Progenitor cell of endocrine pancreas (in vitro differentiated cells): ENCODE measurements around the gene FEN1. TPM values are rescaled to one million over a fixed set of nuclear protein-coding genes. Genes with fewer than 3 reads are reported as not detected.

Experiments
- DNase-seq: peaks from one replicate; pipeline ENCODE4 v3.0.0; 2021; ENCODE audit warnings: low spot score; ENCODE audit not compliant: unreplicated experiment
- H3K27ac Mint-ChIP-seq: 2 replicates; pipeline ENCODE4 v1.8.0; 2021; ENCODE audit warnings: mild to moderate bottlenecking, moderate library complexity, mixed read lengths
- H3K27me3 Mint-ChIP-seq: 2 replicates; pipeline ENCODE4 v1.8.0; 2021; ENCODE audit warnings: mixed read lengths
- H3K36me3 Mint-ChIP-seq: 2 replicates; pipeline ENCODE4 v1.8.0; 2022; ENCODE audit warnings: mixed read lengths; ENCODE audit not compliant: insufficient read depth
- H3K4me1 Mint-ChIP-seq: 2 replicates; pipeline ENCODE4 v1.8.0; 2021; ENCODE audit warnings: low read depth, mixed read lengths
- H3K4me3 Mint-ChIP-seq: 2 replicates; pipeline ENCODE4 v1.8.0; 2021; ENCODE audit warnings: low read depth, mild to moderate bottlenecking, moderate library complexity, mixed read lengths
- H3K9me3 Mint-ChIP-seq: 2 replicates; pipeline ENCODE4 v1.8.0; 2021; ENCODE audit warnings: low read depth, mixed read lengths
- total RNA-seq: library from RNA; stranded (reverse); gene quantifications from 2 replicates; pipeline ENCODE4 v1.2.1, GENCODE V29; 2021
- TF ChIP-seq, protein P1 (sequence below): fragments of 200-600 bp; sonication (generic); IDR thresholded peaks from one replicate; pipeline ENCODE4 v1.5.0; 2021; ENCODE audit warnings: antibody characterized with exemption, mild to moderate bottlenecking; ENCODE audit not compliant: unreplicated experiment

FEN1 gene
- total RNA-seq, 1 donor from 2014 or later, result 34.4 TPM

DNA sequence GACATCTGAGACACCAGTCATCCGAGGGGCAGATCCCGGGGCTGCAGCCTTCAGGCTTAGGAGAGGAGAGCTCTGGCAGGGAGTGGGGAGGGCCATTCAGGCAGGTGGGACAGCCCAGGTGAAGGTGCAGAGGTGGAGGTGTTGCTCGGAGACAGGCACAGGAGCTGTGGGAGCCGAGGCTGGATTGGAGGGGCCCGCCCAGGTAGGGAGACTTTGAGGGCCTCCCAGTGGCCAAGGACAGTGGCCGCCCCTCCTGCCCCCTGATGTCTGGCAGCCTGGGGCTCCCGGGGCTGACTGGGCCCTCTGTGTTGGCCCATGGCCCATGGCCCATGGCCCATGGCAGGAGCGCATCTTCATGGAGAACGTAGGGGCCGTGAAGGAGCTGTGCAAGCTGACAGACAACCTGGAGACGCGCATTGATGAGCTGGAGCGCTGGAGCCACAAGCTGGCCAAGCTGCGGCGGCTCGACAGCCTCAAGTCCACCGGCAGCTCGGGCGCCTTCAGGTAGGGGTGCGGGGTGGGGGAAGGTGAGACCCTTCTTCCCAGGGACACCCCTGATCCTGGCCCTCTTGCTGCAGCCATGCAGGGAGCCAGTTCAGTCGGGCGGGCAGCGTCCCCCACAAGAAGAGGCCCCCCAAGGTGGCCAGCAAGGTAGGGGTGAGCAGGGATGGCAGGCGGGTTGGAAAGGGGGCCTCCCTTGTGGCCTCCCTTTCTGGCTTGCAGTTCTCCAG, 13.6 kb upstream of the FEN1 start:
- H3K27ac Mint-ChIP-seq, result no peak overlapping the region
- TF ChIP-seq, protein P1, sequence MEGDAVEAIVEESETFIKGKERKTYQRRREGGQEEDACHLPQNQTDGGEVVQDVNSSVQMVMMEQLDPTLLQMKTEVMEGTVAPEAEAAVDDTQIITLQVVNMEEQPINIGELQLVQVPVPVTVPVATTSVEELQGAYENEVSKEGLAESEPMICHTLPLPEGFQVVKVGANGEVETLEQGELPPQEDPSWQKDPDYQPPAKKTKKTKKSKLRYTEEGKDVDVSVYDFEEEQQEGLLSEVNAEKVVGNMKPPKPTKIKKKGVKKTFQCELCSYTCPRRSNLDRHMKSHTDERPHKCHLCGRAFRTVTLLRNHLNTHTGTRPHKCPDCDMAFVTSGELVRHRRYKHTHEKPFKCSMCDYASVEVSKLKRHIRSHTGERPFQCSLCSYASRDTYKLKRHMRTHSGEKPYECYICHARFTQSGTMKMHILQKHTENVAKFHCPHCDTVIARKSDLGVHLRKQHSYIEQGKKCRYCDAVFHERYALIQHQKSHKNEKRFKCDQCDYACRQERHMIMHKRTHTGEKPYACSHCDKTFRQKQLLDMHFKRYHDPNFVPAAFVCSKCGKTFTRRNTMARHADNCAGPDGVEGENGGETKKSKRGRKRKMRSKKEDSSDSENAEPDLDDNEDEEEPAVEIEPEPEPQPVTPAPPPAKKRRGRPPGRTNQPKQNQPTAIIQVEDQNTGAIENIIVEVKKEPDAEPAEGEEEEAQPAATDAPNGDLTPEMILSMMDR, result no peak
- H3K9me3 Mint-ChIP-seq, result no peaks in the 10 kb centered on the region
- DNase-seq, result no peak
- H3K36me3 Mint-ChIP-seq, result peaks cover 14% of the 10 kb centered on the region
- peaks cover 3% of the 10 kb centered on the region for H3K4me1 Mint-ChIP-seq
- H3K27me3 Mint-ChIP-seq, result no peaks in the 10 kb centered on the region
- no peak overlapping the region for H3K4me3 Mint-ChIP-seq

DNA sequence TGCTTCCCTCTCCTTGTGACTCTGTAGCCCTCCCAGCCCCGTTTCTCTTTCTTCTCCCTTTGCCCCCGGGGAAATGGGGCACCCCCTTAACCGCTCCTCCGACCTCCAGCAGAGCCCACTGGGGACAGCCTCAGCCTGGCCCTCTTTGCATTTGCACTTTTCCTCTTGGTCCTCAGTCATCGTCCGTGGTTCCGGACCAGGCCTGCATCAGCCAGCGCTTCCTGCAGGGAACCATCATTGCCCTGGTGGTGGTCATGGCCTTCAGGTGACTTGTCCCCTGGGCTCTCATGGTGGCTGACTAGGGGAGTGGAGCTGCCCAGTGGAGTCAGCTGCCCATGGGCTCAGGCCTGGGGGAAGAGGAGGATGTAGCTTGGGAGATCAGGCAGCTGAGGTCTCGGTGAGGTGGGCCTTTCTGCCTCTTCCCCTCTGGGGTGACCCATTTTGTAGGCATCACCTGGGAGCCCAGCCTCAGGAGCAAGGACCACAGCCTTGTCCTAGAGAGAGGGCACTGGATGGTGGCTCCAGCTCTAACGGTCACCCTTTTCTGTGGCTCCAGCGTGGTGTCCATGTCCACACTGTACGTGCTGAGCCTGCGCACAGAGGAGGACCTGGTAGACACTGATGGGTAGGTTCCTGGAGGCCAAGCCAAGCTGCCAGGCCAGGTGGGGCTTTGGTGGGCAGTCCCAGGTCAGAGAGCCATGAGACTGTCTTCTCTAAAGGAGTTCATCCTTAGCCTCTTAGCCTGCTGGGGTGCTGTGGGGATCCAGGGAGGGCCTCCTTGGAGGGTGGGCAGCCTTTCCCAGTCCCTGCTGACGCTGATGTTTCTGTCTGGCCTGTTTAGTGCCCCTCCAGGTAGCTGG, 12.8 kb upstream of the FEN1 start:
- DNase-seq, result no peak
- TF ChIP-seq, protein P1, result no peak
- no peak overlapping the region for H3K27ac Mint-ChIP-seq
- no peaks in the 10 kb centered on the region for H3K9me3 Mint-ChIP-seq
- H3K4me3 Mint-ChIP-seq, result no peak overlapping the region
- H3K27me3 Mint-ChIP-seq, result no peaks in the 10 kb centered on the region
- peaks cover 11% of the 10 kb centered on the region for H3K4me1 Mint-ChIP-seq
- H3K36me3 Mint-ChIP-seq, result peaks cover 16% of the 10 kb centered on the region

DNA sequence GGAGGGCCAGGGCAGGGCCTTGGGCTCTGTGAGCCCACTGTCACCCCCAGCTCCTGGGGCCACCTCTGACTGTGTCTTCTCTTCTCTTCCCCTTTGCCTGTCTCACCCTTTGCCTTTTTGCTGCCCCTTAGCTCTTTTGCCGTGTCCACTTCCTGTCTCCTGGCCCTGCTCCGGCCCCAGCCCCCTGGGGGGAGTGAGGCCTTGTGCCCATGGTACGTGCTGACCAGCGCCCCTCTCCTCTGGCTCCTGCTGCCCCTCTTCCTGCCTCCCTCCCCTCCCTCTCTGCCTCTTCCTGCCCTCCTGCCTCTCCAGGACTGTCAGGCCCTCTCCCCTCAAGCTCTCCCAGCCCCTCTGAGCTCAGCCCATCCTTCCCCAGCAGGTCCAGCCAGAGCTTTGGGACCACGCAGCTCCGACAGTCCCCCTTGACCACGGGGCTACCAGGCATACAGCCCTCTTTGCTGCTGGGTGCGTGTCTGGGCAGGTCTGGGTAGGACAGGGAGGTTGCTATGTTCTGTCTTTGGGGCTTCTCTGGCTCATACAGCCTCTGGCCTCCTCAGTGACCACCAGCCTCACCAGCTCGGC, 12.0 kb upstream of the FEN1 start:
- TF ChIP-seq, protein P1, result no peak
- Mint-ChIP-seq H3K27ac (no peak overlapping the region), H3K4me3 (no peak overlapping the region), H3K9me3 (no peaks in the 10 kb centered on the region), H3K4me1 (peaks cover 14% of the 10 kb centered on the region), H3K27me3 (no peaks in the 10 kb centered on the region), H3K36me3 (peaks cover 17% of the 10 kb centered on the region)
- DNase-seq, result no peak

DNA sequence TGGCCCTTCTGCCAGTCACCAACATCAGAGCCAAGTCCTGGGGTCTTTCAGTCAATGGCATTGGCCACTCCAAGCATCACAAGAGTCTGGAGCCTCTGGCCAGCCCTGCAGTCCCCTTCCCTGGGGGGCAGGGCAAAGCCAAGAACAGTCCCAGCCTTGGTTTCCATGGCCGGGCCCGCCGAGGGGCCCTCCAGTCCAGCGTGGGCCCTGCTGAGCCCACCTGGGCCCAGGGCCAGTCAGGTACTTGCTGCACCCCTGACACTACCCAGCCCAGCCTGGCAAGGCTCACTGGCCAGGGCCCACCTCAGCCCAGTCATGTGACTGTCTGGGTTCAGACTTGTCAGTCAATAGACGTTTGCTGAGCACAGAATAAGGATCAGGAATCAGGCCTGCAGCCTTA, 11.1 kb upstream of the FEN1 start:
- DNase-seq, result no peak
- peaks cover 14% of the 10 kb centered on the region for H3K4me1 Mint-ChIP-seq
- H3K36me3 Mint-ChIP-seq, result peaks cover 16% of the 10 kb centered on the region
- no peak overlapping the region for H3K27ac Mint-ChIP-seq
- no peaks in the 10 kb centered on the region for H3K27me3 Mint-ChIP-seq
- TF ChIP-seq, protein P1, result no peak
- no peaks in the 10 kb centered on the region for H3K9me3 Mint-ChIP-seq
- H3K4me3 Mint-ChIP-seq, result no peak overlapping the region

DNA sequence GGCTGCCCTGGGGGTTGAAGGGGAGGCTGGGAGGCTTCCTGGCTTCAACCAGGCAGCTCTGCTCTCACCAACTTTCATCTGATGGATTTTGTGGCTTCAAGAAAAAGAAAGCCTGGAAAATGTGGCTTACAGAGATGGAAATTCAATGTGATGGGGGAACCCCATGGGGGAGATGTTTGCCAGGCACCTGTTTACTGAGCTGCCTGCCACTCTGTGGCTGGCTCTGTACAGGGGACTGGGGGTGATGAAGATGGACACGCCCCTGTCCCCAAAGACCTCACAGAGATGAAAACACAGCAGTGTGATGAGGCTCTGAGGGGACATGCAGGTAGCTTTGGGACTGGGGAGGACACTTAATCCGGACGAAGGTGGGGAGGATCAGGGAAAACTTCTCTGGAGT, 10.4 kb upstream of the FEN1 start:
- no peak for DNase-seq
- Mint-ChIP-seq H3K27me3 (no peaks in the 10 kb centered on the region), H3K4me1 (peaks cover 14% of the 10 kb centered on the region), H3K9me3 (no peaks in the 10 kb centered on the region), H3K36me3 (peaks cover 15% of the 10 kb centered on the region), H3K4me3 (no peak overlapping the region), H3K27ac (no peak overlapping the region)
- TF ChIP-seq, protein P1, result no peak
